IMR-90 (cell line): ENCODE results near the gene NME7. TPM values are rescaled to one million over a fixed set of nuclear protein-coding genes. Genes with fewer than 3 reads are reported as not detected.

ENCODE experiments used
- ATAC-seq: fragments of 200-7000 bp; cut with Tn5 transposase; 2 replicates; pipeline ENCODE4 v1.9.1; 2020; ENCODE audit warnings: low read depth, mild to moderate bottlenecking, moderate library complexity
- BruUV-seq: library from RNA; stranded (reverse); fragments of 400-500 nt; replicated peaks from 2 replicates; lab custom pipeline; 2021; lab: Mats Ljungman, UMichigan
- CTCF ChIA-PET: fragments of 300-600 bp; formaldehyde crosslinking; extraction: SDS; loops from one replicate; lab custom pipeline; 2021; ENCODE audit warnings: antibody characterized with exemption; lab: Yijun Ruan, JAX
- POLR2A ChIA-PET: fragments of 300-600 bp; sonication (Branson Sonifier 250); formaldehyde crosslinking; loops from one replicate; lab custom pipeline; 2022; ENCODE audit warnings: antibody characterized with exemption; ENCODE audit not compliant: unreplicated experiment; lab: Charles Lee
- DNase-seq: peaks from one replicate; pipeline ENCODE4 v3.0.0; 2013
- H2AFZ ChIP-seq: replicated peaks from 2 replicates; pipeline ENCODE3; 2013; ENCODE audit warnings: low read length, mild to moderate bottlenecking; ENCODE audit not compliant: poor library complexity
- H2AK5ac ChIP-seq: 2 replicates; pipeline ENCODE4 v1.6.1; 2013; ENCODE audit warnings: low read depth, low read length, inconsistent platforms
- H2AK9ac ChIP-seq: replicated peaks from 2 replicates; pipeline ENCODE3; 2013; ENCODE audit warnings: mild to moderate bottlenecking, low read depth, low read length, moderate library complexity; ENCODE audit not compliant: poor library complexity
- H2BK120ac ChIP-seq: 2 replicates; pipeline ENCODE4 v1.6.1; 2013; ENCODE audit warnings: low read depth, low read length, inconsistent platforms
- H2BK15ac ChIP-seq: 3 replicates; pipeline ENCODE4 v1.6.1; 2013; ENCODE audit warnings: low read depth, low read length, inconsistent platforms
- H2BK20ac ChIP-seq: 2 replicates; pipeline ENCODE4 v1.6.1; 2013; ENCODE audit warnings: low read depth, mild to moderate bottlenecking, inconsistent platforms, low read length, moderate library complexity
- H2BK5ac ChIP-seq: 2 replicates; pipeline ENCODE4 v1.6.1; 2013; ENCODE audit warnings: mild to moderate bottlenecking, low read depth, low read length, inconsistent platforms; ENCODE audit not compliant: poor library complexity, severe bottlenecking
- H3K14ac ChIP-seq: replicated peaks from 2 replicates; pipeline ENCODE4 v1.6.1; 2013; ENCODE audit warnings: low read depth, low read length, inconsistent platforms
- H3K18ac ChIP-seq: 2 replicates; pipeline ENCODE4 v1.6.1; 2013; ENCODE audit warnings: low read depth, low read length, control low read depth
- H3K23ac ChIP-seq: 2 replicates; pipeline ENCODE4 v1.6.1; 2013; ENCODE audit warnings: low read depth, low read length, inconsistent platforms
- H3K27ac ChIP-seq: 2 replicates; pipeline ENCODE4 v1.5.1; 2013; ENCODE audit warnings: mild to moderate bottlenecking, control low read depth, low read length; ENCODE audit not compliant: insufficient read depth
- H3K27me3 ChIP-seq: 2 replicates; pipeline ENCODE4 v1.6.1; 2013; ENCODE audit warnings: low read length; ENCODE audit not compliant: control insufficient read depth, insufficient read depth
- H3K36me3 ChIP-seq: 2 replicates; pipeline ENCODE4 v1.6.1; 2013; ENCODE audit warnings: low read length, mixed read lengths; ENCODE audit not compliant: control insufficient read depth, insufficient read depth
- H3K4ac ChIP-seq: 2 replicates; pipeline ENCODE4 v1.6.1; 2013; ENCODE audit warnings: low read depth, low read length, inconsistent platforms
- H3K4me1 ChIP-seq: 2 replicates; pipeline ENCODE4 v1.6.1; 2013; ENCODE audit warnings: low read length, mixed read lengths; ENCODE audit not compliant: control insufficient read depth, insufficient read depth
- H3K4me2 ChIP-seq: 2 replicates; pipeline ENCODE4 v1.6.1; 2013; ENCODE audit warnings: low read depth, mild to moderate bottlenecking, control low read depth, low read length, moderate library complexity
- H3K4me3 ChIP-seq: 2 replicates; pipeline ENCODE4 v1.5.1; 2013; ENCODE audit warnings: low read depth, mild to moderate bottlenecking, control low read depth, low read length, moderate library complexity; ENCODE audit not compliant: insufficient read depth
- H3K56ac ChIP-seq: 2 replicates; pipeline ENCODE4 v1.6.1; 2013; ENCODE audit warnings: low read length, inconsistent platforms; ENCODE audit not compliant: insufficient read depth; ENCODE audit errors: extremely low read depth
- H3K79me1 ChIP-seq, 2 experiments: 2 replicates each; pipeline ENCODE4 v1.6.1; 2013; ENCODE audit warnings: low read length in 2 of 2, inconsistent platforms in 1 of 2, low read depth in 1 of 2
- H3K9ac ChIP-seq: 2 replicates; pipeline ENCODE4 v1.6.1; 2013; ENCODE audit warnings: low read depth, low read length, control low read depth
- H3K9me1 ChIP-seq: 2 replicates; pipeline ENCODE4 v1.6.1; 2013; ENCODE audit warnings: low read length, inconsistent platforms; ENCODE audit not compliant: insufficient read depth
- H3K9me3 ChIP-seq: 2 replicates; pipeline ENCODE4 v1.6.1; 2013; ENCODE audit warnings: low read length; ENCODE audit not compliant: control insufficient read depth, insufficient read depth
- H4K20me1 ChIP-seq: 2 replicates; pipeline ENCODE4 v1.6.1; 2013; ENCODE audit warnings: low read length, inconsistent platforms; ENCODE audit not compliant: insufficient read depth
- H4K5ac ChIP-seq: 2 replicates; pipeline ENCODE4 v1.6.1; 2013; ENCODE audit warnings: mild to moderate bottlenecking, low read depth, low read length, control low read depth
- H4K8ac ChIP-seq, 2 experiments: 2 replicates each; pipeline ENCODE4 v1.6.1; 2013; ENCODE audit warnings: low read depth in 2 of 2, low read length in 2 of 2, control low read depth in 1 of 2, inconsistent platforms in 1 of 2
- H4K91ac ChIP-seq: 2 replicates; pipeline ENCODE4 v1.6.1; 2013; ENCODE audit warnings: low read depth, low read length, inconsistent platforms; ENCODE audit not compliant: insufficient read depth
- BHLHE40 ChIP-seq: fragments of 150-350 bp; IDR thresholded peaks from 2 replicates; pipeline ENCODE4 v1.6.1; 2016; ENCODE audit warnings: mild to moderate bottlenecking, low read depth, low read length
- CEBPB ChIP-seq: IDR thresholded peaks from 2 replicates; pipeline ENCODE4 v1.6.1; 2012; ENCODE audit warnings: low read depth, low read length, improper control_type of control experiment
- CHD1 ChIP-seq: IDR thresholded peaks from 2 replicates; pipeline ENCODE4 v1.6.1; 2012; ENCODE audit warnings: low read depth, low read length, improper control_type of control experiment
- MAFK ChIP-seq: IDR thresholded peaks from 2 replicates; pipeline ENCODE4 v1.6.1; 2012; ENCODE audit warnings: low read depth, low read length, improper control_type of control experiment
- NFE2L2 ChIP-seq: fragments of 150-350 bp; IDR thresholded peaks from 2 replicates; pipeline ENCODE4 v1.6.1; 2016; ENCODE audit warnings: low read depth, mild to moderate bottlenecking, low read length
- RAD21 ChIP-seq: IDR thresholded peaks from 2 replicates; pipeline ENCODE4 v1.6.1; 2012; ENCODE audit warnings: low read length, improper control_type of control experiment
- RFX5 ChIP-seq: IDR thresholded peaks from 2 replicates; pipeline ENCODE4 v1.8.0; 2012; ENCODE audit warnings: low read depth, mild to moderate bottlenecking, low read length, moderate library complexity
- WGBS, 2 experiments: methylation state at CpG; one replicate each; pipeline versions ENCODE4 v1.1.5 to v1.1.7; 2013; ENCODE audit warnings: missing lambda C conversion rate in 2 of 2; ENCODE audit not compliant: insufficient read length in 1 of 2; ENCODE audit errors: extremely low coverage in 2 of 2; 5-methylcytosine and 5-hydroxymethylcytosine counted together
- dilution Hi-C: fragments of 300-500 bp; cut with HindIII; formaldehyde crosslinking; loops from one replicate; pipeline ENCODE4 v1.14.3; 2018; ENCODE audit warnings: low sequenced_read_pairs; ENCODE audit not compliant: unreplicated experiment
- in situ Hi-C: fragments of 300-500 bp; cut with MboI; formaldehyde crosslinking; loops from 3 replicates; pipeline ENCODE4 v1.14.3; 2019; ENCODE audit warnings: low sequenced_read_pairs, inconsistent platforms, mixed read lengths
- intact Hi-C: fragments of 100-400 bp; cut with micrococcal nuclease; formaldehyde crosslinking; loops from 2 replicates; pipeline ENCODE4 v1.10.0; 2022
- polyA plus RNA-seq, 3 experiments: library from polyadenylated mRNA; depleted of rRNA; stranded (reverse); fragments of >200 nt; gene quantifications; 2 replicates each; pipeline ENCODE4 v1.2.3, GENCODE V29; 2012; ENCODE audit warnings: low replicate concordance in 1 of 3
- total RNA-seq: library from RNA; depleted of rRNA; stranded (reverse); fragments of >200 nt; gene quantifications from 2 replicates; pipeline ENCODE4 v1.2.3, GENCODE V29; 2012
- TF ChIP-seq, protein P1 (sequence below): conservative IDR thresholded peaks from 2 replicates; pipeline ENCODE4 v1.5.1; 2012; ENCODE audit warnings: mild to moderate bottlenecking, low read depth, low read length, improper control_type of control experiment
- TF ChIP-seq, protein P2 (sequence below): fragments of 150-350 bp; IDR thresholded peaks from 2 replicates; pipeline ENCODE4 v1.6.1; 2016; ENCODE audit warnings: low read depth, mild to moderate bottlenecking, low read length, moderate library complexity, borderline replicate concordance
- TF ChIP-seq, protein P3 (sequence below): fragments of 150-350 bp; IDR thresholded peaks from 2 replicates; pipeline ENCODE4 v1.6.1; 2017; ENCODE audit warnings: mild to moderate bottlenecking, antibody characterized with exemption, low read length, low read depth

The NME7 gene
- total and polyA plus RNA-seq, 2 of the 4 experiments (the other 2 are of a cell fraction), result 18.3 to 22.4 TPM

DNA sequence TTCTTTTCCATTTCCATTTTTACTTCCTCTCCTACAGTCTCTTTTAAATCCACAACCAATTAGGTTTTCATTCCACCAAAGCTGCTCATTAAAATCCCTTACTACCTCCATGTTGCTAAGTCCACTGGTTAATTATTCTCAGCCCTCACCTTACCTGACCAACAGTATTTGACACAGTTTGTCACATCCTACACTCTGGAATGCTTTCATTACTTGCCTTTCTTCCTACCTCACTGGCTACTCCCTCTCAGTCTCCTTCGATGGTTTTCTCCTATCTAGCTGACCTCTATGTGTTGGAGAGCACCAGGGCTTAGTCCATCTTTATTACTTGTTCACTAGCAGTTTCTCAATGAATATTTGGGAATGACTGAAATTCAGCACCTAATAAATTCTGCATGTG is 78.6 kb downstream of the NME7 start:
- ChIA-PET CTCF (no interaction called here), POLR2A (no interaction called here)
- H3K9me1 ChIP-seq, result no peaks in the 10 kb centered on the region
- no peak overlapping the region for H3K56ac ChIP-seq
- ATAC-seq, result 0 out of 2 replicates have a peak, but pooled peaks have one; percentile 17
- no CpG with 5 or more reads among the region's 1 CpG for WGBS, 2 experiments
- peaks cover 4% of the 10 kb centered on the region for H3K4me1 ChIP-seq
- H3K9ac ChIP-seq, result no peak overlapping the region
- no peak overlapping the region for H2AK5ac ChIP-seq
- no peak overlapping the region for H2BK120ac ChIP-seq
- 0 out of 4 replicates have a peak, but pooled peaks cover 0 to 2% of the 10 kb centered on the region in 2 experiments for H3K79me1 ChIP-seq
- no peaks in the 10 kb centered on the region for H3K36me3 ChIP-seq
- H4K91ac ChIP-seq, result no peak overlapping the region
- H3K4me2 ChIP-seq, result no peak overlapping the region
- no peak for DNase-seq
- H4K20me1 ChIP-seq, result no peaks in the 10 kb centered on the region
- H3K27me3 ChIP-seq, result no peaks in the 10 kb centered on the region
- TF ChIP-seq RAD21 (no peak), CEBPB (no peak), BHLHE40 (no peak), CHD1 (no peak), MAFK (no peak), RFX5 (no peak), NFE2L2 (no peak)
- TF ChIP-seq, protein P1, sequence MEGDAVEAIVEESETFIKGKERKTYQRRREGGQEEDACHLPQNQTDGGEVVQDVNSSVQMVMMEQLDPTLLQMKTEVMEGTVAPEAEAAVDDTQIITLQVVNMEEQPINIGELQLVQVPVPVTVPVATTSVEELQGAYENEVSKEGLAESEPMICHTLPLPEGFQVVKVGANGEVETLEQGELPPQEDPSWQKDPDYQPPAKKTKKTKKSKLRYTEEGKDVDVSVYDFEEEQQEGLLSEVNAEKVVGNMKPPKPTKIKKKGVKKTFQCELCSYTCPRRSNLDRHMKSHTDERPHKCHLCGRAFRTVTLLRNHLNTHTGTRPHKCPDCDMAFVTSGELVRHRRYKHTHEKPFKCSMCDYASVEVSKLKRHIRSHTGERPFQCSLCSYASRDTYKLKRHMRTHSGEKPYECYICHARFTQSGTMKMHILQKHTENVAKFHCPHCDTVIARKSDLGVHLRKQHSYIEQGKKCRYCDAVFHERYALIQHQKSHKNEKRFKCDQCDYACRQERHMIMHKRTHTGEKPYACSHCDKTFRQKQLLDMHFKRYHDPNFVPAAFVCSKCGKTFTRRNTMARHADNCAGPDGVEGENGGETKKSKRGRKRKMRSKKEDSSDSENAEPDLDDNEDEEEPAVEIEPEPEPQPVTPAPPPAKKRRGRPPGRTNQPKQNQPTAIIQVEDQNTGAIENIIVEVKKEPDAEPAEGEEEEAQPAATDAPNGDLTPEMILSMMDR, result no peak
- TF ChIP-seq, protein P2, sequence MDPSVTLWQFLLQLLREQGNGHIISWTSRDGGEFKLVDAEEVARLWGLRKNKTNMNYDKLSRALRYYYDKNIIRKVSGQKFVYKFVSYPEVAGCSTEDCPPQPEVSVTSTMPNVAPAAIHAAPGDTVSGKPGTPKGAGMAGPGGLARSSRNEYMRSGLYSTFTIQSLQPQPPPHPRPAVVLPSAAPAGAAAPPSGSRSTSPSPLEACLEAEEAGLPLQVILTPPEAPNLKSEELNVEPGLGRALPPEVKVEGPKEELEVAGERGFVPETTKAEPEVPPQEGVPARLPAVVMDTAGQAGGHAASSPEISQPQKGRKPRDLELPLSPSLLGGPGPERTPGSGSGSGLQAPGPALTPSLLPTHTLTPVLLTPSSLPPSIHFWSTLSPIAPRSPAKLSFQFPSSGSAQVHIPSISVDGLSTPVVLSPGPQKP, result no peak
- TF ChIP-seq, protein P3, sequence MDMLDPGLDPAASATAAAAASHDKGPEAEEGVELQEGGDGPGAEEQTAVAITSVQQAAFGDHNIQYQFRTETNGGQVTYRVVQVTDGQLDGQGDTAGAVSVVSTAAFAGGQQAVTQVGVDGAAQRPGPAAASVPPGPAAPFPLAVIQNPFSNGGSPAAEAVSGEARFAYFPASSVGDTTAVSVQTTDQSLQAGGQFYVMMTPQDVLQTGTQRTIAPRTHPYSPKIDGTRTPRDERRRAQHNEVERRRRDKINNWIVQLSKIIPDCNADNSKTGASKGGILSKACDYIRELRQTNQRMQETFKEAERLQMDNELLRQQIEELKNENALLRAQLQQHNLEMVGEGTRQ, result no peak
- H3K27ac ChIP-seq, result no peak overlapping the region
- no peak overlapping the region for H2BK5ac ChIP-seq
- H2BK15ac ChIP-seq, result no peak overlapping the region
- BruUV-seq, result no TSS peak
- H3K9me3 ChIP-seq, result no peaks in the 10 kb centered on the region
- no peak overlapping the region for H3K4ac ChIP-seq
- no peak overlapping the region for H2AK9ac ChIP-seq
- H3K14ac ChIP-seq, result no peak overlapping the region
- no peak overlapping the region for H3K23ac ChIP-seq
- no peak overlapping the region for H2AFZ ChIP-seq
- H3K18ac ChIP-seq, result no peak overlapping the region
- H4K8ac ChIP-seq, result no peak overlapping the region
- H2BK20ac ChIP-seq, result no peak overlapping the region
- in situ Hi-C loops (no loop called here), dilution Hi-C loops (no loop called here), intact Hi-C loops (no loop called here)
- H4K5ac ChIP-seq, result no peak overlapping the region
- H3K4me3 ChIP-seq, result no peak overlapping the region
